BE2C (cell line): ENCODE measurements around the gene GRID1.

Experiments used
- DNase-seq: peaks from one replicate; pipeline ENCODE4 v3.0.0-alpha.2; 2020
- H3K27me3 ChIP-seq: fragments of 250-450 bp; sonication (Bioruptor Pico); 2 replicates; pipeline ENCODE4 v1.5.1; 2020; ENCODE audit warnings: mild to moderate bottlenecking
- H3K36me3 ChIP-seq: fragments of 250-450 bp; sonication (Bioruptor Pico); 2 replicates; pipeline ENCODE4 v1.5.1; 2020; ENCODE audit warnings: mild to moderate bottlenecking
- H3K4me1 ChIP-seq: fragments of 250-450 bp; sonication (Bioruptor Pico); 2 replicates; pipeline ENCODE4 v1.5.1; 2020
- H3K4me3 ChIP-seq: 2 replicates; pipeline ENCODE4 v1.5.1; 2011; ENCODE audit warnings: low read depth, low read length
- H3K9me3 ChIP-seq: fragments of 250-450 bp; sonication (Bioruptor Pico); 2 replicates; pipeline ENCODE4 v1.5.1; 2020
- TF ChIP-seq, protein P1 (sequence below): IDR thresholded peaks from 2 replicates; pipeline ENCODE4 v1.5.1; 2012; ENCODE audit warnings: mild to moderate bottlenecking, low read depth, low read length

Gene GRID1

DNA sequence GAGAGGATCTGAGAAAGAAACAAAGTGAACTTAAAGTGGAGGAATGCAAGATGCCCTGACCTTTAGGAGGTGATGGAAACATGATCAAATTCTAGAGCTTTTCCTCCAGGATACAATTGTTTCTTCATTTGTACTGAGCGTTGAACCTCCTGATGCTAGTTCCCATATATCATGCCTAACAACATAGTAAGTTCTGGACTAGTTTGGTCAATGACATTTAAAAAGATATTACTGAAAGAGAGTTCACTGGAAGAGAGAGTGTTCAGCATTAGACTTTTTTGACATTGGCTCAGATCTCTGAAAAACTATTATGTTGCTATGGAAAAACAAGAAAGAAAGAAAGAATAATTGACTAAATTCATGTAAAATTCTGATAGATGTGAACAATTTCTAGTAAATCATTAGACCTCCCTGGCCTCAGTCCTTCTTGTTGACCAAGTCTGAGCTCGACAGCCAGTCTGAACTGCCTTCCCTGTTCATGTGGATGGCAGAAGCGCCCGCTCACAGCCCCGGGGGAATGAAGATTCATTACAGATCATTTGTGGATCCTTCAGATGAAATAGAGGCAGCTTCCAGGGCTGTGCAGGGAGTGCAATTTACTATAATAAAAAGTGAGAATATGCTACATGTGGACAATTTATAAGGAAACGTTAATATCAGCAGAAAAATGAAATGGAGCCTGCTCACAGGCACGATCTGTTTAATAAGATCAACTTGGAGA, 442.1 kb downstream of the GRID1 start:
- no peaks in the 10 kb centered on the region for H3K36me3 ChIP-seq
- no peak overlapping the region for H3K4me3 ChIP-seq
- TF ChIP-seq, protein P1, sequence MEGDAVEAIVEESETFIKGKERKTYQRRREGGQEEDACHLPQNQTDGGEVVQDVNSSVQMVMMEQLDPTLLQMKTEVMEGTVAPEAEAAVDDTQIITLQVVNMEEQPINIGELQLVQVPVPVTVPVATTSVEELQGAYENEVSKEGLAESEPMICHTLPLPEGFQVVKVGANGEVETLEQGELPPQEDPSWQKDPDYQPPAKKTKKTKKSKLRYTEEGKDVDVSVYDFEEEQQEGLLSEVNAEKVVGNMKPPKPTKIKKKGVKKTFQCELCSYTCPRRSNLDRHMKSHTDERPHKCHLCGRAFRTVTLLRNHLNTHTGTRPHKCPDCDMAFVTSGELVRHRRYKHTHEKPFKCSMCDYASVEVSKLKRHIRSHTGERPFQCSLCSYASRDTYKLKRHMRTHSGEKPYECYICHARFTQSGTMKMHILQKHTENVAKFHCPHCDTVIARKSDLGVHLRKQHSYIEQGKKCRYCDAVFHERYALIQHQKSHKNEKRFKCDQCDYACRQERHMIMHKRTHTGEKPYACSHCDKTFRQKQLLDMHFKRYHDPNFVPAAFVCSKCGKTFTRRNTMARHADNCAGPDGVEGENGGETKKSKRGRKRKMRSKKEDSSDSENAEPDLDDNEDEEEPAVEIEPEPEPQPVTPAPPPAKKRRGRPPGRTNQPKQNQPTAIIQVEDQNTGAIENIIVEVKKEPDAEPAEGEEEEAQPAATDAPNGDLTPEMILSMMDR: no peak
- H3K9me3 ChIP-seq: no peaks in the 10 kb centered on the region
- H3K27me3 ChIP-seq: no peaks in the 10 kb centered on the region
- no peak for DNase-seq
- H3K4me1 ChIP-seq: peaks cover 4% of the 10 kb centered on the region; the same call in 1 of the 2 replicates

DNA sequence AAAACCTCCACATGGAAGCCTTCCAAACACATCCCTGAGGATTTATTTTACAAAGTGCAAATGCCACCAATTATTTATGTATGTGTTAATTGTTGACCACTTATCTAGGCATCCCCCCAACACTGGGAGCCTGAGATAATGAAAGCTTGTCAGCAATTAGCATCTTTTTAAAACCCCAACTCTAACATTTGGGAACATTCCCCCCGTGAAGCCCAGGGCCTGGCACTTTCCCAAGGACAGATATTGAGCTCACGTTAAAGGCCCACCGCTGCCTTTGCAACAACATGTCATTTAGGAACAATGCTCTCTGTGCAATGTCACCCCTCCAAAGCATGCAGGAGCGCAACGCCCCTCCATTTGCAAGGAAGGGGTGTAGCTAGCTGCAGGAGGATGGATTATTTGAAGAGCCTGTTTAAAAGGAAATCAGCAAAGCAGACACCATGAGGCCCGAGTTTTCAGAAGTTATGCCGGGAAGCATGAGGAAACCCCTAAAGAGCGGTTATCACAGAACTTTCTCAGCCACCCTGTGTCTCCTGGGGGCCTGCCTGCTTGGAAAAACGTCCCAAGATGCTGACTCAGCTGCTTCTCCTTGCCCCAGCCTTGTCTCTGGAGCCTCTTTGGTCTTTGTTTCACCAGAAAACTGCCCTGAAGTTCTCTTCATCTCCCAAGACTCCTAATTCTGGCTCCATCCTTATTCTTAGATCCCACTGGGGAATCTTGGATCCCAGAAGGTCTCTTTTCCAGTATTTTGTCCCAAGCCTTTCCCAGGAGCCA, 444.1 kb downstream of the GRID1 start:
- no peaks in the 10 kb centered on the region for H3K36me3 ChIP-seq
- TF ChIP-seq, protein P1: no peak

DNA sequence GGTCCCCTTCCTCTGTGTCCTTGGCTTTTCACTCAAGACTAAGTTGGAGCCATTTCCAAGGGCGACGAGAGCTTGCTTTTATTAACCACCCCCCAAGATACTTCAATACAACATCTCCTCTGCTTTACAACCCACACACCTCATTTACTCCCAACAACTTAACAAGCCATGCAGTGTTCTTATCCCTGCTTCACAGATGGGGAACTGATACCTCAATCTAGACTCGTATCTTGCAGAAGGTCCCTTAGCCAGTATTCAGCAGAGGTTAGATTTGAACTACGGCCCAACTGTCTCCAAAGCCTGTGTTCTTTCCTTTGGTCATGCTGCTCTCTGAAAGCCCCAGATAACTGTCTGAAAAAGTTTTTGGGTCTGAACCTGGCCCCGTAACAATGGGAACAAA, 444.8 kb downstream of the GRID1 start:
- no peaks in the 10 kb centered on the region for H3K27me3 ChIP-seq
- no peaks in the 10 kb centered on the region for H3K36me3 ChIP-seq
- no peaks in the 10 kb centered on the region for H3K9me3 ChIP-seq
- H3K4me3 ChIP-seq: no peak overlapping the region
- no peak for DNase-seq
- TF ChIP-seq, protein P1: no peak
- H3K4me1 ChIP-seq: peaks cover 7% of the 10 kb centered on the region

More for the DNA sequence above, 444.1 kb downstream of the GRID1 start:
- no peaks in the 10 kb centered on the region for H3K27me3 ChIP-seq
- no peak for DNase-seq
- no peak overlapping the region for H3K4me3 ChIP-seq
- peaks cover 4% of the 10 kb centered on the region for H3K4me1 ChIP-seq
- no peaks in the 10 kb centered on the region for H3K9me3 ChIP-seq

DNA sequence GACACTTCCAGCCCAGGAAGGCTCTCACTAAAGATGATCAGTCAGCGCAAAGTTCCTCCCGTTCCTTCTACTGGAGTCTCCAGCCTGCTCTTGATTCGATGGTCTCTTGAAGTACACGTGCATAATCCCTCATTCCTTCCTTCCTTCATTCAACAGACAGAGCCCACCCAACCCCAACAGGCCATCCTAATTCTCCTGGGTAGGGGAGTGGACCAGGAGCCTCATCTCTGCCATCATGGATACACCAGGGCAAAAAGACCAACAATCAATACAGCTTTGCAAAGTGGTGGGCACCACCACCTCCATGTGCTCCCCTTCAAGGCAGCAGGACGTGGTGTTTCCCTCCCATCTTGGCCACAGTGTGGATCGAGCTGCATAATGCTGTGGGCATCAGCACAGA, 446.3 kb downstream of the GRID1 start:
- Histone ChIP-seq H3K4me1 (peaks cover 17% of the 10 kb centered on the region), H3K36me3 (no peaks in the 10 kb centered on the region), H3K9me3 (no peaks in the 10 kb centered on the region), H3K4me3 (no peak overlapping the region), H3K27me3 (no peaks in the 10 kb centered on the region)
- no peak for DNase-seq
- TF ChIP-seq, protein P1: no peak

DNA sequence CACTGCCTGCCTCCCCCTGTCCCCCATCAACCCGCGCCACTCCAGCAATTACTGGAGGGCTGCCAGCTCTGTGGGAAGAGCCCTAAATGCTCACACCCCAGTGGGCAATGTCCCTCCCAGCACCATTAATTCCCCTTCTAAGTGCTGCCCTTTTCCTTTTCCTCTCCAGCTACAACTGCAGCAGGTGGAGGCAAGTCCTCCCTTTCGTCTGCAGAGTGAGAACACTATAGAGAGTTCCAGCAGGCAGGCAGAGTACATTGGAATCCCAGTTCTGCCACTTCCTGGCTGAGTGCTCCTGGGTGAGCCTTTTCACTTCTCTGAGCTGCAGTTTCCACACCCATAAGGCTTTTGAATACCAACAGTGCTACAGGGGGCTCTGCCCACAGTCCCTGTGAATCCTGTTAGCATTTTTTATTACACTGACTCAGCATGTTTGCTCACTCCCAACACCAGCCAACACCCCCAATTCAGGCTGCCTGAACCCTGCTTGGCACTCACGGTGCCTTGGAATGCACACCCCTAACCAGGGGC, 447.0 kb downstream of the GRID1 start:
- Histone ChIP-seq H3K36me3 (no peaks in the 10 kb centered on the region), H3K4me3 (no peak overlapping the region), H3K27me3 (no peaks in the 10 kb centered on the region), H3K4me1 (peaks cover 17% of the 10 kb centered on the region), H3K9me3 (no peaks in the 10 kb centered on the region)
- TF ChIP-seq, protein P1: no peak
- no peak for DNase-seq

DNA sequence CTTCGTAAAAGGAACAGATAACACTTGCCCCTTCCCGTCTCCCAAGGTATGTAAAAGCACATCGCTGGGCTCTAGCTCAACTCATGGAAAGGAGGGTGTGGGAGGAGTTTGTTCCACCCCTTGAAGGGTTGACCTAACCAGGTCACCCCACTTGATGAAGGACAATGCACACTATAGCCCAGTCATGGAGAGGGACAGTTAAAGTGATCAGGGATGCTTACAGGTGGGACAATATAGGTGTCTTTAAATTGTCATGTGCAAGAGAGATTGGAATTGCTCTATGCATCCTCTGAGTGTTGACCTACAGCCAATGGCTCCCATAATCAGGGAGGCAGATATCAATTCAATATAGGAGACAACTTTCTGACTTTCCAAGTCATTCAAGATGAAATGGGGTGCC, 448.2 kb downstream of the GRID1 start:
- Histone ChIP-seq H3K36me3 (no peaks in the 10 kb centered on the region), H3K27me3 (no peaks in the 10 kb centered on the region), H3K4me3 (no peak overlapping the region), H3K4me1 (peaks cover 17% of the 10 kb centered on the region), H3K9me3 (no peaks in the 10 kb centered on the region)
- TF ChIP-seq, protein P1: no peak
- DNase-seq: no peak
